ENCODE measurements around the gene UBXN10.

The UBXN10 gene

GRCh38 chr1:20199840-20200239 lies 13.9 kb downstream of the UBXN10 start:
- H3K27ac ChIP-seq (ENCODE audit: low read length): no peak overlapping the region
- H2AFZ ChIP-seq (ENCODE audit: low read length): no peak overlapping the region
- H3K79me2 ChIP-seq (ENCODE audit: low read length): no peaks in the 10 kb centered on the region
- H3K27me3 ChIP-seq (replicated peaks; ENCODE audit: insufficient read depth, low read length): peaks cover 93% of the 10 kb centered on the region
- no peak overlapping the region for H3K4me2 ChIP-seq (ENCODE audit: low read depth, low read length)
- no peak for DNase-seq
- no peaks in the 10 kb centered on the region for H3K4me1 ChIP-seq (ENCODE audit: low read length)
- H3K9me2 ChIP-seq (replicated peaks; ENCODE audit: insufficient read depth, low read length): no peaks in the 10 kb centered on the region
- H3K36me3 ChIP-seq (replicated peaks; ENCODE audit: insufficient read depth, low read length): no peaks in the 10 kb centered on the region
- H3K4me3 ChIP-seq (ENCODE audit: low read length): no peak overlapping the region
- no peaks in the 10 kb centered on the region for H3K9me3 ChIP-seq (replicated peaks; ENCODE audit: insufficient read depth, low read length)
- H3F3A ChIP-seq (ENCODE audit: insufficient read depth, low read length): no peaks in the 10 kb centered on the region
- no peak overlapping the region for H3K9ac ChIP-seq (ENCODE audit: low read length)
- H4K20me1 ChIP-seq (ENCODE audit: insufficient read depth, low read length): no peaks in the 10 kb centered on the region
- TF ChIP-seq EZH2phosphoT487 (IDR thresholded peaks at IDR 0.05; ENCODE audit: low read length) (no peak), EZH2 (optimal IDR thresholded peaks at IDR 0.05; ENCODE audit: low read depth, low read length) (no peak)
- TF ChIP-seq, protein P1, sequence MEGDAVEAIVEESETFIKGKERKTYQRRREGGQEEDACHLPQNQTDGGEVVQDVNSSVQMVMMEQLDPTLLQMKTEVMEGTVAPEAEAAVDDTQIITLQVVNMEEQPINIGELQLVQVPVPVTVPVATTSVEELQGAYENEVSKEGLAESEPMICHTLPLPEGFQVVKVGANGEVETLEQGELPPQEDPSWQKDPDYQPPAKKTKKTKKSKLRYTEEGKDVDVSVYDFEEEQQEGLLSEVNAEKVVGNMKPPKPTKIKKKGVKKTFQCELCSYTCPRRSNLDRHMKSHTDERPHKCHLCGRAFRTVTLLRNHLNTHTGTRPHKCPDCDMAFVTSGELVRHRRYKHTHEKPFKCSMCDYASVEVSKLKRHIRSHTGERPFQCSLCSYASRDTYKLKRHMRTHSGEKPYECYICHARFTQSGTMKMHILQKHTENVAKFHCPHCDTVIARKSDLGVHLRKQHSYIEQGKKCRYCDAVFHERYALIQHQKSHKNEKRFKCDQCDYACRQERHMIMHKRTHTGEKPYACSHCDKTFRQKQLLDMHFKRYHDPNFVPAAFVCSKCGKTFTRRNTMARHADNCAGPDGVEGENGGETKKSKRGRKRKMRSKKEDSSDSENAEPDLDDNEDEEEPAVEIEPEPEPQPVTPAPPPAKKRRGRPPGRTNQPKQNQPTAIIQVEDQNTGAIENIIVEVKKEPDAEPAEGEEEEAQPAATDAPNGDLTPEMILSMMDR (IDR thresholded peaks at IDR 0.05; ENCODE audit: low read length): no peak

GRCh38 chr1:20200966-20201365 lies 15.1 kb downstream of the UBXN10 start:
- Histone ChIP-seq H3F3A (ENCODE audit: insufficient read depth, low read length) (no peaks in the 10 kb centered on the region), H3K27ac (ENCODE audit: low read length) (no peak overlapping the region), H3K9me2 (replicated peaks; ENCODE audit: insufficient read depth, low read length) (no peaks in the 10 kb centered on the region), H4K20me1 (ENCODE audit: insufficient read depth, low read length) (no peaks in the 10 kb centered on the region), H3K27me3 (replicated peaks; ENCODE audit: insufficient read depth, low read length) (peaks cover 94% of the 10 kb centered on the region), H2AFZ (ENCODE audit: low read length) (no peak overlapping the region), H3K79me2 (ENCODE audit: low read length) (no peaks in the 10 kb centered on the region), H3K36me3 (replicated peaks; ENCODE audit: insufficient read depth, low read length) (no peaks in the 10 kb centered on the region), H3K4me1 (ENCODE audit: low read length) (no peaks in the 10 kb centered on the region), H3K4me3 (ENCODE audit: low read length) (no peak overlapping the region), H3K9ac (ENCODE audit: low read length) (no peak overlapping the region), H3K9me3 (replicated peaks; ENCODE audit: insufficient read depth, low read length) (no peaks in the 10 kb centered on the region), H3K4me2 (ENCODE audit: low read depth, low read length) (no peak overlapping the region)
- no peak for DNase-seq
- TF ChIP-seq EZH2phosphoT487 (IDR thresholded peaks at IDR 0.05; ENCODE audit: low read length) (no peak), EZH2 (optimal IDR thresholded peaks at IDR 0.05; ENCODE audit: low read depth, low read length) (no peak)

DNA sequence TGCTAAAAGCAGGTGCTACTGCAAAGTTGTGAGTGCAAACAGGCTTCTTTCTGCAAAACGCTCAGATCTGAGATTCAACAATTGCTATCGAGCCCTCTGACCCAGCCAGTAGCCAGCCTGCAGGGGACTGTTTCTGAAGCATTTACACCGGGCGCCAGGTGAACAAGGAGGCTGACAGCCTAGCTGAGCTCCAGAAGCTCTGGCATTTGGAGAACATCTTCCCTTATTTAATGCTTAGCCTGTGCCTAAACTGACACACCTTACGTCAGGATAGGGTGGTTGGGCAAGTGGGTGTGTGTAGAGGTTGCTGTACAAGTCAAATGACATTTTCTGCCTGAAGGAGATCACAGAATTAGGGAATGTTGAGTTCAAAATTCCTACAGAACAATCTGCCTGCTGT lies 16.3 kb downstream of the UBXN10 start:
- no peaks in the 10 kb centered on the region for H3K4me1 ChIP-seq (ENCODE audit: low read length)
- H3K36me3 ChIP-seq (replicated peaks; ENCODE audit: insufficient read depth, low read length): no peaks in the 10 kb centered on the region
- no peak overlapping the region for H3K27ac ChIP-seq (ENCODE audit: low read length)
- no peaks in the 10 kb centered on the region for H3K9me2 ChIP-seq (replicated peaks; ENCODE audit: insufficient read depth, low read length)
- TF ChIP-seq, protein P1 (IDR thresholded peaks at IDR 0.05; ENCODE audit: low read length): no peak
- TF ChIP-seq EZH2 (optimal IDR thresholded peaks at IDR 0.05; ENCODE audit: low read depth, low read length): no peak
- TF ChIP-seq EZH2phosphoT487 (IDR thresholded peaks at IDR 0.05; ENCODE audit: low read length): no peak
- H3K27me3 ChIP-seq (replicated peaks; ENCODE audit: insufficient read depth, low read length): peaks cover 96% of the 10 kb centered on the region
- no peak overlapping the region for H3K4me3 ChIP-seq (ENCODE audit: low read length)
- no peak for DNase-seq
- no peak overlapping the region for H3K9ac ChIP-seq (ENCODE audit: low read length)
- H3K9me3 ChIP-seq (replicated peaks; ENCODE audit: insufficient read depth, low read length): no peaks in the 10 kb centered on the region
- H3K4me2 ChIP-seq (ENCODE audit: low read depth, low read length): no peak overlapping the region
- H4K20me1 ChIP-seq (ENCODE audit: insufficient read depth, low read length): no peaks in the 10 kb centered on the region
- no peak overlapping the region for H2AFZ ChIP-seq (ENCODE audit: low read length)
- no peaks in the 10 kb centered on the region for H3F3A ChIP-seq (ENCODE audit: insufficient read depth, low read length)
- no peaks in the 10 kb centered on the region for H3K79me2 ChIP-seq (ENCODE audit: low read length)

DNA sequence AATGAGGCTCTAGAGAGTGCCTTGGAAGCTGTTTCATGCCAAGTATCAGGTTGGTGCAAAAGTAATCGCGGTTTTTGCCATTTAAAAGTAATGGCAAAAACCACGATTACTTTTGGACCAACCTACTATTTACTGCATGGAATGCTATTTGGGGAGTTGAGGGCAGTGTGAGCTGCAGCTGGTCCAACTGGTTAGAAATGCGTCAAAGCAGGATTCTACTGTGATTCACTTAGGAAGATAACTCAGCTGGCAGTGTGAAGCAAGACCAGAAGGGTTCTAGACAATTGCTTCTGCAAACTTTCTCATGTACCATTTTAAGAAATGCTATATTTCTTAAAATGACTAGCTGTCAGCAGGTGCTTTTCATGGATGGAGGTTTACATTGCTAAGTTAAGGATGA lies 21.6 kb downstream of the UBXN10 start:
- Histone ChIP-seq H3K79me2 (ENCODE audit: low read length) (no peaks in the 10 kb centered on the region), H3K4me2 (ENCODE audit: low read depth, low read length) (no peak overlapping the region), H2AFZ (ENCODE audit: low read length) (no peak overlapping the region), H3K36me3 (replicated peaks; ENCODE audit: insufficient read depth, low read length) (no peaks in the 10 kb centered on the region), H3K9me3 (replicated peaks; ENCODE audit: insufficient read depth, low read length) (no peaks in the 10 kb centered on the region), H3K4me3 (ENCODE audit: low read length) (no peak overlapping the region), H4K20me1 (ENCODE audit: insufficient read depth, low read length) (no peaks in the 10 kb centered on the region), H3K27me3 (replicated peaks; ENCODE audit: insufficient read depth, low read length) (peaks cover 96% of the 10 kb centered on the region), H3K4me1 (ENCODE audit: low read length) (no peaks in the 10 kb centered on the region), H3K9ac (ENCODE audit: low read length) (no peak overlapping the region), H3K9me2 (replicated peaks; ENCODE audit: insufficient read depth, low read length) (no peaks in the 10 kb centered on the region), H3F3A (ENCODE audit: insufficient read depth, low read length) (no peaks in the 10 kb centered on the region), H3K27ac (ENCODE audit: low read length) (no peak overlapping the region)
- DNase-seq: no peak
- TF ChIP-seq, protein P1 (IDR thresholded peaks at IDR 0.05; ENCODE audit: low read length): no peak
- TF ChIP-seq EZH2 (optimal IDR thresholded peaks at IDR 0.05; ENCODE audit: low read depth, low read length): no peak

Data from MM.1S (cell line).